GM19193 (cell line): ENCODE measurements around the gene ZBTB7C.

ENCODE experiments used
- POLR2A ChIP-seq: IDR thresholded peaks from 4 replicates; pipeline ENCODE4 v1.6.1; 2011; ENCODE audit not compliant: insufficient read depth, insufficient read length; ENCODE audit errors: extremely low read depth

ZBTB7C gene

GRCh38 chr18:47993409-47993808, 415.8 kb downstream of the ZBTB7C start:
- TF ChIP-seq POLR2A: no peak

GRCh38 chr18:47992976-47993375, 416.2 kb downstream of the ZBTB7C start:
- TF ChIP-seq POLR2A: no peak

- TF ChIP-seq POLR2A: no peak
These were observed 416.9 kb downstream of the ZBTB7C start for GRCh38 chr18:47992266-47992665.

- TF ChIP-seq POLR2A: no peak
These were observed 418.2 kb downstream of the ZBTB7C start for GRCh38 chr18:47990981-47991380.

GRCh38 chr18:47987388-47987699, 421.8 kb downstream of the ZBTB7C start:
- no peak for TF ChIP-seq POLR2A

- no peak for TF ChIP-seq POLR2A
These were observed 422.4 kb downstream of the ZBTB7C start for GRCh38 chr18:47986620-47987387.

- TF ChIP-seq POLR2A: no peak
These were observed 423.3 kb downstream of the ZBTB7C start for GRCh38 chr18:47985866-47986265.

GRCh38 chr18:47984991-47985390, 424.2 kb downstream of the ZBTB7C start:
- TF ChIP-seq POLR2A: no peak

- no peak for TF ChIP-seq POLR2A
These were observed 425.2 kb downstream of the ZBTB7C start for GRCh38 chr18:47983946-47984345.

- TF ChIP-seq POLR2A: no peak
These were observed 426.1 kb downstream of the ZBTB7C start for GRCh38 chr18:47983055-47983454.

GRCh38 chr18:47981830-47982229, 427.4 kb downstream of the ZBTB7C start:
- TF ChIP-seq POLR2A: no peak

- no peak for TF ChIP-seq POLR2A
These were observed 427.9 kb downstream of the ZBTB7C start for GRCh38 chr18:47981320-47981719.

GRCh38 chr18:47979611-47980200, 429.5 kb downstream of the ZBTB7C start:
- TF ChIP-seq POLR2A: no peak

GRCh38 chr18:47978603-47979002, 430.6 kb downstream of the ZBTB7C start:
- no peak for TF ChIP-seq POLR2A

- no peak for TF ChIP-seq POLR2A
These were observed 431.0 kb downstream of the ZBTB7C start for GRCh38 chr18:47978141-47978540.
